ENCODE results near the gene SHISAL2A.

The SHISAL2A gene

DNA sequence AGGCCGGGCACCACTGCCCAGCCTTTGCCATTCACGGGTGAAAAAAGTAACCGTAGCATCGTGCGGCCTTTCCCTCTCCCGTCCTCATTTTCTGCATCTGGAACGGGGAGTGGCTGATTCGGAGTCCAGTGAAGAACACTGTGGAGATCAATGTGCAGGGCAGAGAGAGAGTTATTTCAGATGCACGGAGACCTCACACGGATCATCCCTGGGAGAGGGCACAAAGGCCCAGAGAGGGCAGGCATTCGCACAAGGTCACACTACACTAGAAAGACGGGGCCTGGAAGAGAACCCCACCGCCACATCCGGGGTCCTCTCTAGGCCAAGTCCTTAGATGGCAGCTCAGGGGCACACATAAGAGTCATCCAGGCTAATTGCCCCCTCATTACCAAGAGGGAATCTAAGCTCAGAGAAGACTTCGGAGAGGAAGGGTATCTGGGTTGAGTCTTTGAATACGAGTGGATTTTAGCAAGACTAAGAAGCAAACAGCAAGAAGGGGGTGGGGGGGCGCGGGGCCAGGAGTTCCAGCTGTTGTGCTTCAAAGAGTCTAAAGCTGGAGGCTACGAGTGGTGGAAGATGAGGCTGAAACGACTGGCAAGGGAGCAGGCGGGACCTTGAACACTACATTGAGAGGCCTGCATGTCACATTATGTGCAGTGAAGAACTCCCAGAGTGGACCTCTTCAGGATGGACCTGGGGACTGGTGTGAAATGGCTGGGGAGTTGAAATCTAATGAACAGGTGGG, 29.9 kb upstream of the SHISAL2A start:
- TF ChIP-seq GATA2 (IDR thresholded peaks at IDR 0.05; ENCODE audit: low read depth, low read length) (no peak), GATA3 (IDR thresholded peaks at IDR 0.05; ENCODE audit: low read depth, low read length) (no peak)

DNA sequence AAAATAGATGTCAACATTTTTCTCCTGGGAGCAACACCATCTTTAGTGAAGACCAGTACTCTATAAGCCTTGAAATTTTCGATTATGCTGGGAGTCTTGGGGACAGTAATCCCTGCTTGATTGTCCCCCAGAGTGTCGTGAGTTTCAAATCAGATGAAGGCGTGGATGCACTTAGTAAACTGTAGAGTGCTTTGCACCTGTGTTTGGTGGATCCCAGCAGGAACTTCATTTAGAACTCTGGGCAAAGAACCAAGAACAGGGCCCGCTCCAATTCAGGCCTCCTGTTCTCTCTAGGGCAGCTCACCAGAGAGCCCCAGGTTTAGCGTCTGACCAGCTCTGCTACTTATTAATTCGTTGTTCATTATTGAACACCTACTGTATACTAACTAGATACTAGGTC, 29.3 kb upstream of the SHISAL2A start:
- no peak for TF ChIP-seq GATA3 (IDR thresholded peaks at IDR 0.05; ENCODE audit: low read depth, low read length)
- TF ChIP-seq GATA2 (IDR thresholded peaks at IDR 0.05; ENCODE audit: low read depth, low read length), result no peak

DNA sequence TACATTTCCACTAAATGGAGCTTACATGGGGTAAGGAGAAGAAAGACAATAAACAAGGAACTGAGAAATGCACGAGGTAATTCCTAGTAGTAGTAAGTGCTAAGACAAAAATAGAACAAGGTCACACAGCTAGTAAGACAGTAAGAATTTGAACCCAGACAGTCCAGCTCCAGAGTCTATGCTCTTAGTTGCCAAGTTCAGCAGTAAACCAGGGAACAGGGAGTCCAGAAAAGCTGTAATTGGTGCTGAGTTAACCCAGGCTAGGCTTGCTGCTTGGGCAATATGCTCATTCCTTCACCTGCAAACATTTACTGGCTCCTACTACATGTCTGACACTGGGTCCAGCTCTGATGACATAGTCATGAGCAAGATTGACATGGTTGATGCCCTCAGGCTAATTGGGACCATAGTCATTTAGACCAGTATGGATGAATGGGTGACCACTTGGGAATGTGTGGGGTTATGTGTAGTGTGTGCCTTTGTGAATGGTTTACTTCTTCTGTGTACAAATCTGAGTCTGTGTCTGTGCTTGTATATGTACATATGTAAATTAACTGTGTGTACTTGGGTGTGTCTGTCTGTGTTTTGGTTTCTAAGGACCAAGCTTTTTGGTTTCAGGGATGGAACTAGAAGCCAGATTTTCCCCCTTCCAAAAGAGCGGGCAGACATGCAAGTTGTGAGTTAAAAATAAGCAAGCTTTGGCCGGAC, 28.8 kb upstream of the SHISAL2A start:
- no peak for TF ChIP-seq GATA3 (IDR thresholded peaks at IDR 0.05; ENCODE audit: low read depth, low read length)
- no peak for TF ChIP-seq GATA2 (IDR thresholded peaks at IDR 0.05; ENCODE audit: low read depth, low read length)

DNA sequence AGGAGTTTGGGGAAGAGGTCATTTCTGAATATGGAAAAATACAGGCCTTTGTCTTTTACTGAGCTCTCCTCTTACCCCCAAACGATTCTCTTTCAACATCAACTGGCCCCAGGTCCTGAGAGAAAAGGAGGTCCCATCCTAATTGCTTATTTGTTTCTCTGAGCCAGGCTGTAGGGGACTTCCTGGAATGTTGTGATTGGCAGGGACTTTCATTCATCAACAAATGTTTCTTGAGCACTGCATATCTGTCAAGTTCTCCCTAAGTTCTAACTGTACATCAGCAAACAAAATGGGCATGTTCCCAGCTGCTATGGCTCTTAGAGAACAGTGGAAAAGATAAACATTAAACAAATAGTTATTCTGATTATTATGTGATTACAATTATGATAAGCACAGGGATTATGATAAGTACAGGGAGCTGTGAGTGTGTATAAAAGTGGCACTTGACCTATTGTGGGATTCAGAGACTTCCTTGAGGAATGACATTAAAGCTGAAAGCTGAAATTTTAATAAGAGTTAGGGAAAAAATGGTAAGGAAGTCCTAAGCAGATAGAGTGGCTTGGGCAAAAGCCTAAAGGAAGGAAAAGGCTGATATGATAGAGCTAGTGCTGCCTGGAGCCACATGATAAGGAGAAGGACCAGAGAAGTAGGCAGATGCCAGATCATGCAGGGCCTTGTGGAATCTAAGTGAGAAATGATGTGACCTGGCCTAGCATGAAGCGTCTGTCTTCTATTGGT, 19.2 kb upstream of the SHISAL2A start:
- TF ChIP-seq GATA2 (IDR thresholded peaks at IDR 0.05; ENCODE audit: low read depth, low read length), result no peak
- TF ChIP-seq GATA3 (IDR thresholded peaks at IDR 0.05; ENCODE audit: low read depth, low read length), result no peak

DNA sequence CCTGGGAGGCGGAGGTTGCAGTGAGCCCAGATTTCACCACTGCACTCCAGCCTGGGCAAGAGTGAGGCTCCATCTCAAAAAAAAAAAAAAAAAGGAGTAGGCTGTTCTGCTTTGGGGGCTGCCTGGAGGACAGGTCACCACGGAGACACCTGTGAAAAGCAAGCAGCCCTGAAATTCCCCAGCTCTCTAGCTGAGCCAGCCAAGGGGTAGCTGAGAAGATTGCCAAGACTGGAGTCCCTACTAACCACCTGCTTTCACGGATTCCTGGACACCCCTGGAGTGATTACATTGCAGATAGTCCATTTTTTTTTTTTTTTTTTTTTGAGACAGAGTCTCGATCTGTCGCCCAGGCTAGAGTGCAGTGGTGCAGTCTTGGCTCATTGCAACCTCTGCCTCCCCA, 18.3 kb upstream of the SHISAL2A start:
- TF ChIP-seq GATA2 (IDR thresholded peaks at IDR 0.05; ENCODE audit: low read depth, low read length), result no peak
- no peak for TF ChIP-seq GATA3 (IDR thresholded peaks at IDR 0.05; ENCODE audit: low read depth, low read length)

DNA sequence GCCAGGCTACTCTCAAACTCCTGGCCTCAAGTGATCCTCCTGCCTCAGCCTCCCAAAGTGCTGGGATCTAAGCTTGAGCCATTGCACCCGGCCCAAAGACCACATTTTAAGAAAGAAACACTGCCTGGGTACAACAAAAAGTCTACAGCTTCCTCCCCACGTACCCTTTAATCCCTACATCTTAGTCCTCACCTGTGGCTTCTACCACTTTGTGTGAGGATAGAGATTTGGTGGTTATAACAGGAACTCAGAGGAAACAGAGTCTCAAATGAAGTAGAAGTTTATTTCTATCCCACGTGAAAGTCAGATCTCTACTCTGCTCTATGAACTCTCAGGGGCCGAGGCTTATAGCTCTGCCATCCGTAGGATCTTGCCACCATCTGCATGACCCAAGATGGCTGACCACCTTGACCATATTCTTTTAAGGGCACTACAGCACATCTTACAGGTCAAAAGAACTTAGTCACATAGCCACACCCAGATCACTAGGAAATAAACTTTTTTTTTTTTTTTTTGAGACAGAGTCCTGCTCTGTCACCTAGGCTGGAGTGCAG, 17.4 kb upstream of the SHISAL2A start:
- TF ChIP-seq GATA2 (IDR thresholded peaks at IDR 0.05; ENCODE audit: low read depth, low read length), result no peak
- no peak for TF ChIP-seq GATA3 (IDR thresholded peaks at IDR 0.05; ENCODE audit: low read depth, low read length)

DNA sequence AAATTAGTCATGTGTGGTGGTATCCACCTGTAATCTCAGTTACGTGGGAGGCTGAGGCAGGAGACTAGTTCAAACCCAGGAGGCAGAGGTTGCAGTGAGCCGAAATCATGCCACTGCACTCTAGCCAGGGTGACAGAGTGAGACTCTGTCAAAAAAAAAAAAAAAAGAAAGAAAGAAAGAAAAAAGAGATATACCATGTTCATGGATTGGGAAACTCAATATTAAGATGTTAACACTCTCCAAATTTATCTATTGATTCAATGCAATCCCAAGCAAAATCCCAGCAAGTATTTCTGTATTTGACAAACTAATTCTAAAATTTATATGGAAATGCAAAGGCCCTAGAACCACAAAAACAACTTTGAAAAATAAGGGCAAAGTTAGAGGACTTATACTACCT, 11.0 kb upstream of the SHISAL2A start:
- TF ChIP-seq GATA3 (IDR thresholded peaks at IDR 0.05; ENCODE audit: low read depth, low read length) (no peak), GATA2 (IDR thresholded peaks at IDR 0.05; ENCODE audit: low read depth, low read length) (no peak)

DNA sequence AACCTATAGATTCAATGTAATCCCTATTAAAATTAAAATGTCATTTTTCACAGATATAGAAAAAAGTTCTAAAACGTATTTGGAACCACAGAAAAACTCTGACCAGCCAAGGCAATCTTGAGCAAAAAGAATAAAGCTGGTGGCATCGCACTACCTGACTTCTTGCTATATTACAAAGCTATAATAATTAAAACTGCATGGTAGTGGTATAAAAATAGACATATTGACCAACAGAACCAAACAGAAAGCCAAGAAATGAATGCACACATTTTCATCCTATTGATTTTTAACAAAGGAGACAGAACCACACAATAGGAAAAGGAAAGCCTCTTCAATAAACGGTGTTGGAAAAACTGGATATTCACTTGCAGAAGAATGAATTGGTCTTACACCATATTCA, 9.2 kb upstream of the SHISAL2A start:
- TF ChIP-seq GATA2 (IDR thresholded peaks at IDR 0.05; ENCODE audit: low read depth, low read length) (no peak), GATA3 (IDR thresholded peaks at IDR 0.05; ENCODE audit: low read depth, low read length) (no peak)

DNA sequence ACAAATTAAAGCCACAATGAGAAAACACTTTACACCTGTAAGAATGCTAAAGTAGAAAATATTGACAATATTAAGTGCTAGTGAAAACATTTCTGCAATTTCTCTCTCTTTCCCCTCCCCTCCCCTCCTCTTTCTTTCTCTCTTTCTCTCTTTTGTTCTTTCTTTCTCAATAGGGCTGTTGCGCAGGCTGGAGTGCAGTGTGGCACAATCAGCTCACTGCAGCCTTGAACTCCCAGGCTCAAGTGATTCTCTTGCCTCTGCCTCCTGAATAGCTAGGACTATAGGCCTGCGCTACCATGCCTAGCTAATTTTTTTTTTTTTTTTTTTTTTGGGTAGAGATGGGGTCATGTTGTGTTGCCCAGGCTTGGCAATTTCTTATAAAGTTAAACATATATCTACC, 5.9 kb upstream of the SHISAL2A start:
- no peak for TF ChIP-seq GATA3 (IDR thresholded peaks at IDR 0.05; ENCODE audit: low read depth, low read length)
- TF ChIP-seq GATA2 (IDR thresholded peaks at IDR 0.05; ENCODE audit: low read depth, low read length), result no peak

DNA sequence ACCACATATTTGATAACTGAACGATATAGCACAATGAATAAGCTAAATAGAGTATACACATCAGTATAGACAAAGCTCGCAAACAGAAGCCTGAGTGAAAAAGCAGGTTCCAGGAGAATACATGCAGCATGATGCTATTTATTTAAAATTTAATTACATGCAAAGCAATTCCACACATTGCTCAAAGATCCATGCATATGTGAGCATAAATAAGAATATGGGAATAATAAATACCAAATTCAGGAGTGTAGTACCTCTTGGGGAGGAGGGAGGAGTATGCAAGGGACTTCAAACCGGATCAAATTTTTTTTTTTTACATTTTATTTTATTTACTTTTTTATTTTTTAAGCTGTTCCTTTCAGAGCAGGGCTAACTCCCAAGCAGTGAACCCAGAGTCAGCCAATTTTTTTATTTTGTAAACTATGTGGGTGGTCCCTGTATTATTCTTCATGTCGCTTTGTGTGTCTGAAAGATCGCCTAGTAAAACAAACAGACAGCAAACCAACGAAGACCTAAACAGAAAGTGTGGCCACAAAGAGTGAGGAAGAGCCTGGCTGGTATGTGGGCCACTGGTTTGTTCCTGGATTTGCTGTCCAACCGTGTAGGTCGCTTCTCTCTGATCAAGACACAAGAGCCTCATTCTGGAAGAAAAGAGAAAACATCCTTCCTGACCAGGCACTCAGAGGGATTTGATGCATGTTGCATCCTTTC, 4.2 kb upstream of the SHISAL2A start:
- TF ChIP-seq GATA2 (IDR thresholded peaks at IDR 0.05; ENCODE audit: low read depth, low read length) (no peak), GATA3 (IDR thresholded peaks at IDR 0.05; ENCODE audit: low read depth, low read length) (no peak)

DNA sequence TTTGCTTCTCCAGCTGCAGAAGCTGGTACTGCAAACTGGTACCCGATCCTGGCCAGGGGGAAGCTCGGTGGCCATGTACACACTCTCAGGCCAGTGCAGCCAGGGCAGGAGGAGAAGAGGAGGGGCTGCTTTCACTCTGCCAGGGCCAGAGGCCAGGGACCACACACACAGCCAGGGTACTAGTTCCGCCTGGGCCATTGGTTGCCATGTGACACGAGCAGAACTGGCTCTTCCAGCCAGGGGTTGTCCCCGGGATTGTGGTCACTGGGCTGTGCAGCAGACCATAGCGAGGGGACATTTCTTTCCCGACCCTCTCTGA, 3.7 kb upstream of the SHISAL2A start:
- TF ChIP-seq GATA2 (IDR thresholded peaks at IDR 0.05; ENCODE audit: low read depth, low read length) (no peak), GATA3 (IDR thresholded peaks at IDR 0.05; ENCODE audit: low read depth, low read length) (no peak)

DNA sequence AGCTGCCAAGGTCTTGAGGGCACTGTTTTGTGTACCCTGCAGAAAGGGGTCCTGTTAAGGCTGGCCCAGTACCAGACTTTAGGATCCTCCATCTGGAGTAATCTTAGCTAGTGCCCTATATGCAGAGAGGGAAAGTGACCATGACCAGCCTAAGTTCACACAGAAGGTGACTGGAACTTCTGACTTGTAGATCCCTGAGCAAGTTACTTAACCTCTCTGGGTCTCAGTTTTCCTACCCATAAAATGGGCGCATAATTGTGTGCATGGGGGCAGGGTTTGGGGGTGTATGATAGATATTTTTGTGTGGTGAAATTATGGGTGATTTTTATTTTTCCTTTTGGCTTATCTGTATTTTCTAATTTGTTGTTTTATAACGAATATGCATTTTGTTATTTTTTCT, 3.3 kb upstream of the SHISAL2A start:
- no peak for TF ChIP-seq GATA2 (IDR thresholded peaks at IDR 0.05; ENCODE audit: low read depth, low read length)
- TF ChIP-seq GATA3 (IDR thresholded peaks at IDR 0.05; ENCODE audit: low read depth, low read length), result no peak

DNA sequence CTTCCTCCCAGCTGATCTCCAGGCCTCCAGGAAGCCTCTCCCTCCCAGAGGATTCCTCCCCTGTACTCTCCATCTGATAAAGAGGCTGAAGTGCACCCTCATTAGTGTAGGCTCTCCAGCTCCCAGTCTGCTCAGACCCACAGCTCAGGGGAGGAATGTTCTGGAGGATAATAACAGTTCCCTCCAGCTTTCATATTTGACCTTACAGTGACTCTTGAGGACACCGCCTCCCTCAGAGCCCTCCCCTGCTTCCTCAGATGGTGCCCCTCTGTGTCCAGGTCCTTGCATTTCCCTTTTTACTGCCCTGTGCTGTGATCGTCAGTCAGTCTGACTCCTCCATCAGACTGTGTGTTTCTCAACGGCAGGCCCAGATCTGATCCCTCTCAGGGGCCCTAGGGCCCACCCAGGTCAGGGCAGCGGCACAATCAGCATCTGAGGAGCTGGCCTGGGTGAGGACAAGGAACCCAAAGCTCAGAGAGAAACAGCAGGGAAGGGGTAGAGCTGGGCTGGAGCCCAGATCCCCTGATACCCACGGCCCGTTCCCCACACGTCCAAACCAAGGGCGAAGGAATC, 1.1 kb upstream of the SHISAL2A start:
- no peak for TF ChIP-seq GATA2 (IDR thresholded peaks at IDR 0.05; ENCODE audit: low read depth, low read length)
- no peak for TF ChIP-seq GATA3 (IDR thresholded peaks at IDR 0.05; ENCODE audit: low read depth, low read length)
